ENCODE measurements around the gene UBE2E2. TPM values are rescaled to one million over a fixed set of nuclear protein-coding genes. Genes with fewer than 3 reads are reported as not detected.

UBE2E2 gene
- total and polyA plus RNA-seq, 8 donors, result 6.5 to 128 (median 18.9) TPM

- Histone ChIP-seq H3K27me3 (no peaks in the 10 kb centered on the region), H3K4me3 (no peak overlapping the region), H3K36me3 (no peaks in the 10 kb centered on the region), H3K4me1 (peaks cover 0 to 23% (median 10%) of the 10 kb centered on the region in 4 donors), H3K27ac (no peak overlapping the region), H3K9me3 (no peaks in the 10 kb centered on the region)
- TF ChIP-seq CTCF (IDR thresholded peaks at IDR 0.05) (no peak), EP300 (IDR thresholded peaks at IDR 0.05) (no peak), POLR2A (IDR thresholded peaks at IDR 0.05) (no peak), POLR2AphosphoS5 (IDR thresholded peaks at IDR 0.05) (no peak)
- DNase-seq, result no peak
- intact Hi-C loops (cut with DNase I; ENCODE audit: low total_unique reads), result no loop called here
- WGBS, 5 donors, result 88 to 95% (median 92%) methylated on average over 2 of the region's 2 CpGs
Measured at GRCh38 chr3:23457697-23458096, 254.6 kb downstream of the UBE2E2 start.

- no peaks in the 10 kb centered on the region for H3K27me3 ChIP-seq
- WGBS, 5 donors, result 64 to 85% (median 78%) methylated on average over 3 of the region's 3 CpGs
- H3K4me1 ChIP-seq, result peaks cover 0 to 19% (median 8%) of the 10 kb centered on the region in 4 donors
- intact Hi-C loops (cut with DNase I; ENCODE audit: low total_unique reads), result no loop called here
- no peak overlapping the region for H3K27ac ChIP-seq
- no peaks in the 10 kb centered on the region for H3K36me3 ChIP-seq
- H3K9me3 ChIP-seq, result no peaks in the 10 kb centered on the region
- DNase-seq, result no peak
- no peak for TF ChIP-seq POLR2A (IDR thresholded peaks at IDR 0.05)
- TF ChIP-seq CTCF (IDR thresholded peaks at IDR 0.05), result no peak
- TF ChIP-seq EP300 (IDR thresholded peaks at IDR 0.05), result no peak
- TF ChIP-seq POLR2AphosphoS5 (IDR thresholded peaks at IDR 0.05), result no peak
- H3K4me3 ChIP-seq, result no peak overlapping the region
Measured at GRCh38 chr3:23459465-23459864, 256.3 kb downstream of the UBE2E2 start.

GRCh38 chr3:23459889-23460546, 256.9 kb downstream of the UBE2E2 start:
- no peaks in the 10 kb centered on the region for H3K36me3 ChIP-seq
- TF ChIP-seq POLR2AphosphoS5 (IDR thresholded peaks at IDR 0.05) (no peak), EP300 (IDR thresholded peaks at IDR 0.05) (no peak), CTCF (IDR thresholded peaks at IDR 0.05) (no peak), POLR2A (IDR thresholded peaks at IDR 0.05) (no peak)
- 67 to 80% (median 75%) methylated on average over 4 of the region's 4 CpGs for WGBS, 5 donors
- DNase-seq, result no peak
- no peak overlapping the region for H3K27ac ChIP-seq
- H3K9me3 ChIP-seq, result no peaks in the 10 kb centered on the region
- no peak overlapping the region for H3K4me3 ChIP-seq
- intact Hi-C loops (cut with DNase I; ENCODE audit: low total_unique reads), result no loop called here
- peaks cover 0 to 14% (median 5%) of the 10 kb centered on the region in 4 donors for H3K4me1 ChIP-seq
- no peaks in the 10 kb centered on the region for H3K27me3 ChIP-seq

- TF ChIP-seq POLR2A (IDR thresholded peaks at IDR 0.05), result no peak
- TF ChIP-seq POLR2AphosphoS5 (IDR thresholded peaks at IDR 0.05), result no peak
- no peak for TF ChIP-seq EP300 (IDR thresholded peaks at IDR 0.05)
- TF ChIP-seq CTCF (IDR thresholded peaks at IDR 0.05), result no peak
- WGBS, 5 donors, result 85 to 97% (median 91%) methylated on average over 3 of the region's 3 CpGs
Measured at GRCh38 chr3:23461069-23461468, 257.9 kb downstream of the UBE2E2 start.

More at GRCh38 chr3:23461069-23461468, 257.9 kb downstream of the UBE2E2 start:
- Histone ChIP-seq H3K36me3 (no peaks in the 10 kb centered on the region), H3K4me1 (peaks cover 0 to 9% (median 4%) of the 10 kb centered on the region in 4 donors), H3K4me3 (no peak overlapping the region), H3K27me3 (no peaks in the 10 kb centered on the region), H3K27ac (no peak overlapping the region), H3K9me3 (no peaks in the 10 kb centered on the region)
- no peak for DNase-seq
- intact Hi-C loops (cut with DNase I; ENCODE audit: low total_unique reads), result no loop called here

Data from stomach (tissue), 9 donors.